ENCODE data around the gene SYNGR3. TPM values are rescaled to one million over a fixed set of nuclear protein-coding genes. Genes with fewer than 3 reads are reported as not detected.

The SYNGR3 gene
- total RNA-seq, 1 experiment from 2014 or later, result 11.9 TPM

DNA sequence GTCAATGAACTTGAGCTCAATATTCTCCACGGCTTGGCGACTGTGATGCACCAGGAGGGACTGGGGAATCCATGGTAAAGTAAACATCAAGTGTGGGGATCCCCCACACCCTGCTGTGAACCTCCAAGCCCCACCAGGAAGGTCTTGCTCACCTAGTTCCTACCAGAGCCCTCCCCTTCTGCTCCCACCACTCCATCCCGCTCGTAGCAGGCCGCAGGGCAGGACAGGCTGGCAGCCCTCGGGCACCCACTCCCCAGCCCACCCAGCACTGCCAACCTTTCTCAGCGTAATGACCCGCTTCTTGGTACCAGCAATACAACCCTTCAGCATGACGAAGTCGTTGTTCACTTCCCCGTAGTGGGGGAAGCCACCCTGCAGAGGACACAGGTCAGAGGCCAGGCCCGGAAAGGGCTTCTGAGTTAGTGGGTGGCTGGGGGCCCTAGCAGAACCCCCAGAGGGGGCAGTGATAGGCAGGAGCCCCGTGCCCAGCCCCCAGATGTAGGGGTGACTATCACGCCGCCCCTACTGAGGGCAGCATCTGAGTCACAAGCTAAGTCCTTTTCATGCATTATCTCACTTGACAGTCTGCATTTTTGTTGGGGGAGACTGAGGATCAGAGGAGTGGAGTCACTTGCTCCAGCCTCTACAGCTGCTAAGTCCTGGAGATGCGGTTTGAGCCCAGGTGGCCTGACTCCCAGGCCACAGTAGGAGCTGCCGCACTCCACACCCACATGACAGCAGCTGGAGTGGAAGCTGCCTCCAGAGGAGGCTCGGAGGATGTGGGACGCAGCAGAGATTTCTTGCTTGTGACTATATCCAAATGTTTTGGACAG, 44.0 kb upstream of the SYNGR3 start:
- no peak overlapping the region for H2AK5ac ChIP-seq (ENCODE audit: insufficient read length, low read length)
- H3K27me3 Mint-ChIP-seq (ENCODE audit: low read depth), result peaks cover 1% of the 10 kb centered on the region; the same call in 1 of the 2 replicates
- TF ChIP-seq, protein P1, sequence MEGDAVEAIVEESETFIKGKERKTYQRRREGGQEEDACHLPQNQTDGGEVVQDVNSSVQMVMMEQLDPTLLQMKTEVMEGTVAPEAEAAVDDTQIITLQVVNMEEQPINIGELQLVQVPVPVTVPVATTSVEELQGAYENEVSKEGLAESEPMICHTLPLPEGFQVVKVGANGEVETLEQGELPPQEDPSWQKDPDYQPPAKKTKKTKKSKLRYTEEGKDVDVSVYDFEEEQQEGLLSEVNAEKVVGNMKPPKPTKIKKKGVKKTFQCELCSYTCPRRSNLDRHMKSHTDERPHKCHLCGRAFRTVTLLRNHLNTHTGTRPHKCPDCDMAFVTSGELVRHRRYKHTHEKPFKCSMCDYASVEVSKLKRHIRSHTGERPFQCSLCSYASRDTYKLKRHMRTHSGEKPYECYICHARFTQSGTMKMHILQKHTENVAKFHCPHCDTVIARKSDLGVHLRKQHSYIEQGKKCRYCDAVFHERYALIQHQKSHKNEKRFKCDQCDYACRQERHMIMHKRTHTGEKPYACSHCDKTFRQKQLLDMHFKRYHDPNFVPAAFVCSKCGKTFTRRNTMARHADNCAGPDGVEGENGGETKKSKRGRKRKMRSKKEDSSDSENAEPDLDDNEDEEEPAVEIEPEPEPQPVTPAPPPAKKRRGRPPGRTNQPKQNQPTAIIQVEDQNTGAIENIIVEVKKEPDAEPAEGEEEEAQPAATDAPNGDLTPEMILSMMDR (conservative IDR thresholded peaks at IDR 0.05), result no peak
- no CpG with 5 or more reads among the region's 19 CpGs for WGBS (ENCODE audit: extremely low coverage, insufficient read length, low lambda C conversion rate)
- DNase-seq, result peak; percentile 22
- no peak overlapping the region for H3T11ph ChIP-seq (ENCODE audit: low read length)
- no peak overlapping the region for H4K8ac ChIP-seq (replicated peaks; ENCODE audit: insufficient read length, low read depth, low read length)
- H4K5ac ChIP-seq (ENCODE audit: insufficient read length, low read depth, low read length), result no peak overlapping the region
- H2BK12ac ChIP-seq (ENCODE audit: insufficient read length, low read depth, low read length), result no peak overlapping the region
- no peak overlapping the region for H3K14ac ChIP-seq (ENCODE audit: insufficient read depth, low read length)
- peaks cover 7% of the 10 kb centered on the region for H3K23me2 ChIP-seq (ENCODE audit: insufficient read length, low read depth, low read length, poor library complexity, severe bottlenecking)
- H3K4me1 ChIP-seq (ENCODE audit: insufficient read depth, low read length), result peaks cover 4% of the 10 kb centered on the region; the same call in 1 of the 2 replicates
- H3K4me1 Mint-ChIP-seq, result peaks cover 15 to 23% of the 10 kb centered on the region in 2 experiments
- H3K9me3 Mint-ChIP-seq, result no peaks in the 10 kb centered on the region
- no peaks in the 10 kb centered on the region for H3K79me1 ChIP-seq (ENCODE audit: insufficient read depth, low read depth, low read length, poor library complexity, severe bottlenecking)
- H3K9ac ChIP-seq (ENCODE audit: extremely low read depth, insufficient read length, low read length), result no peak overlapping the region
- H3K27ac ChIP-seq (ENCODE audit: insufficient read length, low read depth, low read length), result no peak overlapping the region
- 0 out of 2 replicates have a peak overlapping the region, but pooled peaks have one; percentile 43 for H2BK15ac ChIP-seq (ENCODE audit: low read depth, low read length)
- no peak overlapping the region for H3K23ac ChIP-seq (ENCODE audit: insufficient read length, low read depth, low read length)
- no peak overlapping the region for H3K18ac ChIP-seq (ENCODE audit: insufficient read length, low read depth, low read length)
- no peak overlapping the region for H2AFZ ChIP-seq (ENCODE audit: low read length)
- no peak overlapping the region for H2BK5ac ChIP-seq (ENCODE audit: insufficient read length, low read length)
- no peaks in the 10 kb centered on the region for H4K20me1 ChIP-seq (ENCODE audit: control insufficient read depth, insufficient read depth, insufficient read length)
- H3K4me3 Mint-ChIP-seq, result no peak overlapping the region; a peak in 1 of 5 replicates
- no peaks in the 10 kb centered on the region for H3K9me3 ChIP-seq (ENCODE audit: control insufficient read depth, low read depth, low read length)
- H2BK20ac ChIP-seq (ENCODE audit: low read depth, low read length, poor library complexity, severe bottlenecking), result no peak overlapping the region
- H3K27me3 ChIP-seq (ENCODE audit: insufficient read depth, low read length), result no peaks in the 10 kb centered on the region
- H4K91ac ChIP-seq (ENCODE audit: insufficient read length, low read depth, low read length), result no peak overlapping the region
- H3K4ac ChIP-seq (ENCODE audit: low read depth, low read length), result no peak overlapping the region
- no peak overlapping the region for H3K4me2 ChIP-seq (ENCODE audit: insufficient read depth, insufficient read length, low read length)
- H3K27ac Mint-ChIP-seq, result peak overlapping the region in 1 of 3 experiments; percentile 27; a peak in 1 of 7 replicates
- no peak overlapping the region for H3K56ac ChIP-seq (ENCODE audit: insufficient read length, low read depth, low read length)
- no peak overlapping the region for H2BK120ac ChIP-seq (ENCODE audit: low read depth, low read length, poor library complexity, severe bottlenecking)
- H3K79me2 ChIP-seq (ENCODE audit: insufficient read depth, low read length), result no peaks in the 10 kb centered on the region
- no peaks in the 10 kb centered on the region; a peak in 2 of 7 replicates for H3K36me3 Mint-ChIP-seq (ENCODE audit: insufficient read depth in 1 of 3, low read depth in 3 of 3)
